Measurements from ENCODE around the gene EVL.

- TF ChIP-seq CTCF (conservative IDR thresholded peaks at IDR 0.05 in 1 of 2, IDR thresholded peaks at IDR 0.05 in 1 of 2; ENCODE audit: low read depth in 1 of 2, low read length in 2 of 2) (no peak), EZH2 (IDR thresholded peaks at IDR 0.05; ENCODE audit: low read length, missing control alignments) (no peak)
Observed at GRCh38 chr14:100109594-100109955, 44.4 kb downstream of the EVL start.

All from fibroblast of lung (primary cell).